Measurements from ENCODE around the gene SLC6A11. TPM values are rescaled to one million over a fixed set of nuclear protein-coding genes. Genes with fewer than 3 reads are reported as not detected.

Gene SLC6A11
- total RNA-seq, 1 donor from 2014 or later, result 1.4 TPM

- ATAC-seq (no peak), DNase-seq (ENCODE audit: low spot score) (no peak)
- intact Hi-C loops (cut with DNase I), result no loop called here
Observed at GRCh38 chr3:10867384-10867783, 51.4 kb downstream of the SLC6A11 start.

- no peak for DNase-seq (ENCODE audit: low spot score)
- intact Hi-C loops (cut with DNase I), result no loop called here
Observed at GRCh38 chr3:10869460-10869859, 53.4 kb downstream of the SLC6A11 start.

GRCh38 chr3:10870296-10870695 lies 54.3 kb downstream of the SLC6A11 start:
- no peak for ATAC-seq
- intact Hi-C loops (cut with DNase I), result no loop called here

More at GRCh38 chr3:10869460-10869859, 53.4 kb downstream of the SLC6A11 start:
- ATAC-seq, result no peak

GRCh38 chr3:10873415-10873814 lies 57.4 kb downstream of the SLC6A11 start:
- DNase-seq (ENCODE audit: low spot score) (no peak), ATAC-seq (no peak)
- intact Hi-C loops (cut with DNase I), result no loop called here

More at GRCh38 chr3:10870296-10870695, 54.3 kb downstream of the SLC6A11 start:
- DNase-seq (ENCODE audit: low spot score), result no peak

GRCh38 chr3:10875914-10876313 lies 59.9 kb downstream of the SLC6A11 start:
- DNase-seq (ENCODE audit: low spot score) (no peak), ATAC-seq (no peak)
- intact Hi-C loops (cut with DNase I), result no loop called here

GRCh38 chr3:10876661-10877060 lies 60.6 kb downstream of the SLC6A11 start:
- DNase-seq (ENCODE audit: low spot score) (no peak), ATAC-seq (no peak)
- intact Hi-C loops (cut with DNase I), result no loop called here

GRCh38 chr3:10882851-10883250 lies 66.8 kb downstream of the SLC6A11 start:
- ATAC-seq, result no peak
- intact Hi-C loops (cut with DNase I), result no loop called here

GRCh38 chr3:10883478-10884234 lies 67.6 kb downstream of the SLC6A11 start:
- DNase-seq (ENCODE audit: low spot score) (no peak), ATAC-seq (no peak)
- intact Hi-C loops (cut with DNase I), result no loop called here

More at GRCh38 chr3:10882851-10883250, 66.8 kb downstream of the SLC6A11 start:
- no peak for DNase-seq (ENCODE audit: low spot score)

GRCh38 chr3:10887015-10887414 lies 71.0 kb downstream of the SLC6A11 start:
- DNase-seq (ENCODE audit: low spot score), result no peak
- intact Hi-C loops (cut with DNase I), result no loop called here
- ATAC-seq, result no peak

GRCh38 chr3:10888518-10889090 lies 72.6 kb downstream of the SLC6A11 start:
- ATAC-seq (no peak), DNase-seq (ENCODE audit: low spot score) (no peak)
- intact Hi-C loops (cut with DNase I), result no loop called here

- intact Hi-C loops (cut with DNase I), result no loop called here
- no peak for ATAC-seq
Observed at GRCh38 chr3:10889206-10889960, 73.4 kb downstream of the SLC6A11 start.

GRCh38 chr3:10890665-10891064 lies 74.6 kb downstream of the SLC6A11 start:
- ATAC-seq, result no peak
- no peak for DNase-seq (ENCODE audit: low spot score)
- intact Hi-C loops (cut with DNase I), result no loop called here

More at GRCh38 chr3:10889206-10889960, 73.4 kb downstream of the SLC6A11 start:
- DNase-seq (ENCODE audit: low spot score), result no peak

- ATAC-seq (no peak), DNase-seq (ENCODE audit: low spot score) (no peak)
- intact Hi-C loops (cut with DNase I), result no loop called here
Observed at GRCh38 chr3:10892622-10893021, 76.6 kb downstream of the SLC6A11 start.

GRCh38 chr3:10901296-10901945 lies 85.4 kb downstream of the SLC6A11 start:
- intact Hi-C loops (cut with DNase I), result no loop called here
- ATAC-seq (no peak), DNase-seq (ENCODE audit: low spot score) (no peak)

- ATAC-seq, result no peak
- no peak for DNase-seq (ENCODE audit: low spot score)
- intact Hi-C loops (cut with DNase I), result no loop called here
Observed at GRCh38 chr3:10907262-10907661, 91.2 kb downstream of the SLC6A11 start.

- intact Hi-C loops (cut with DNase I), result no loop called here
- DNase-seq (ENCODE audit: low spot score) (no peak), ATAC-seq (no peak)
Observed at GRCh38 chr3:10910367-10910766, 94.3 kb downstream of the SLC6A11 start.

- intact Hi-C loops (cut with DNase I), result no loop called here
- no peak for DNase-seq (ENCODE audit: low spot score)
- no peak for ATAC-seq
Observed at GRCh38 chr3:10911350-10912002, 95.4 kb downstream of the SLC6A11 start.

- DNase-seq (ENCODE audit: low spot score) (no peak), ATAC-seq (no peak)
- intact Hi-C loops (cut with DNase I), result no loop called here
Observed at GRCh38 chr3:10912786-10913185, 96.8 kb downstream of the SLC6A11 start.

- ATAC-seq (no peak), DNase-seq (ENCODE audit: low spot score) (no peak)
- intact Hi-C loops (cut with DNase I), result no loop called here
Observed at GRCh38 chr3:10915376-10915775, 99.3 kb downstream of the SLC6A11 start.

All from sciatic nerve (tissue), 2 donors.